Smooth muscle cell (in vitro differentiated cells): Measurements from ENCODE around the gene SUMO3. TPM values are rescaled to one million over a fixed set of nuclear protein-coding genes. Genes with fewer than 3 reads are reported as not detected.

Source experiments
- DNase-seq: peaks from one replicate; lab custom pipeline; 2025; ENCODE audit not compliant: unreplicated experiment; lab: John Stamatoyannopoulos, UW
- H2AFZ ChIP-seq: fragments of 200-600 bp; sonication (generic); 2 replicates; pipeline ENCODE4 v1.6.0; 2016; ENCODE audit warnings: antibody characterized with exemption, low read depth, mild to moderate bottlenecking
- H3F3A ChIP-seq: fragments of 200-600 bp; sonication (generic); 2 replicates; pipeline ENCODE4 v1.6.0; 2017; ENCODE audit warnings: antibody characterized with exemption, low read depth
- H3K27ac ChIP-seq: fragments of 200-600 bp; sonication (generic); 2 replicates; pipeline ENCODE4 v1.5.1; 2016; ENCODE audit warnings: low read depth, mild to moderate bottlenecking
- H3K27me3 ChIP-seq: fragments of 200-600 bp; sonication (generic); 2 replicates; pipeline ENCODE4 v1.6.1; 2016; ENCODE audit warnings: low read depth, mild to moderate bottlenecking
- H3K36me3 ChIP-seq: fragments of 200-600 bp; sonication (generic); 2 replicates; pipeline ENCODE4 v1.5.1; 2016; ENCODE audit warnings: low read depth
- H3K4me1 ChIP-seq: fragments of 200-600 bp; sonication (generic); 2 replicates; pipeline ENCODE4 v1.5.1; 2016; ENCODE audit warnings: low read depth
- H3K4me2 ChIP-seq: fragments of 200-600 bp; sonication (generic); 2 replicates; pipeline ENCODE4 v1.6.0; 2016; ENCODE audit warnings: mild to moderate bottlenecking
- H3K4me3 ChIP-seq: fragments of 200-600 bp; sonication (generic); 2 replicates; pipeline ENCODE4 v1.5.1; 2016; ENCODE audit warnings: mild to moderate bottlenecking
- H3K79me2 ChIP-seq: fragments of 200-600 bp; sonication (generic); 2 replicates; pipeline ENCODE4 v1.6.0; 2016; ENCODE audit warnings: low read depth, mild to moderate bottlenecking
- H3K9ac ChIP-seq: fragments of 200-600 bp; sonication (generic); 2 replicates; pipeline ENCODE4 v1.6.0; 2016; ENCODE audit warnings: low read depth
- H3K9me3 ChIP-seq: fragments of 200-600 bp; sonication (generic); replicated peaks from 2 replicates; pipeline ENCODE4 v1.5.1; 2016; ENCODE audit warnings: low read depth
- H4K20me1 ChIP-seq: fragments of 200-600 bp; sonication (generic); 2 replicates; pipeline ENCODE4 v1.6.0; 2016; ENCODE audit warnings: low read depth
- WGBS: methylation state at CpG from one replicate; pipeline ENCODE4 v1.1.7; 2016; ENCODE audit warnings: low lambda C conversion rate; 5-methylcytosine and 5-hydroxymethylcytosine counted together
- polyA plus RNA-seq: library from polyadenylated mRNA; unstranded; fragments of >200 nt; fragmentation: Nextera tagmentation; extraction: Ambion mirVana; gene quantifications from 2 replicates; pipeline ENCODE4 v1.2.1, GENCODE V29; 2016
- total RNA-seq: library from RNA; depleted of rRNA; stranded (reverse); fragments of >200 nt; gene quantifications from 2 replicates; pipeline ENCODE4 v1.2.3, GENCODE V29; 2014
- TF ChIP-seq, protein P1 (sequence below): fragments of 200-600 bp; sonication (generic); IDR thresholded peaks from 2 replicates; pipeline ENCODE4 v1.5.1; 2017; ENCODE audit warnings: borderline replicate concordance, mild to moderate bottlenecking, antibody characterized with exemption; ENCODE audit not compliant: insufficient read depth, poor library complexity, severe bottlenecking

Gene SUMO3
- total and polyA plus RNA-seq, 2 experiments from 2014 or later = 87.9 to 124 TPM

DNA sequence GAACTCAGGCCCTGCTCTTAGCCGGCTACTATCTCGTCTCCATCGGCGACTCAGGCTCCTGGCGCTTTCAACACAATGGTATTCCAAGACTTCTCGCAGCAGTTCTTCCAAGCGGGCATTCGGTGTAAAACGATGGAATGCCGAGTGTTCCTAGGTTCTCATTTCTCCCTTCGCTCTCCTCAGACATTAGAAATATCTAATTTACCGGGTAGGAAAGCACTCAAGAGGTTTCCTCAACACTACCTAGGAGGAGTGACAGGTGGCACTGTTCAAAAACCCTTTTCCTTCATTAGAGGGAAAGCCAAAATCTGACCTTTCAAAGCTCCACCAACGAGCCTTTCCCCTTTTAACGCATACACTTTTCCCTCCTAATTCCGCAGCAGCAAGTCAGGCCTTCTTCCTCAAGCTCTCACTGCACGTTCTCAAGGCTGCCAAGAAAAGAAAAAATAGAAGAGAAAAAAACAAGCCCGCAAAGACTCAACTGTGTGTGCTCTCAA, 16.8 kb downstream of the SUMO3 start:
- Histone ChIP-seq H3K27ac (peak overlapping the region; percentile 15), H4K20me1 (peaks cover 39% of the 10 kb centered on the region), H3K4me1 (peaks cover 22% of the 10 kb centered on the region), H3K4me3 (peak overlapping the region; percentile 97), H3K9ac (peak overlapping the region; percentile 87), H3K79me2 (peaks cover 58% of the 10 kb centered on the region), H3K27me3 (no peaks in the 10 kb centered on the region), H3K4me2 (peak overlapping the region; percentile 98), H2AFZ (peak overlapping the region; percentile 99), H3F3A (peaks cover 9% of the 10 kb centered on the region), H3K36me3 (peaks cover 3% of the 10 kb centered on the region), H3K9me3 (no peaks in the 10 kb centered on the region)
- no peak for DNase-seq
- TF ChIP-seq, protein P1, sequence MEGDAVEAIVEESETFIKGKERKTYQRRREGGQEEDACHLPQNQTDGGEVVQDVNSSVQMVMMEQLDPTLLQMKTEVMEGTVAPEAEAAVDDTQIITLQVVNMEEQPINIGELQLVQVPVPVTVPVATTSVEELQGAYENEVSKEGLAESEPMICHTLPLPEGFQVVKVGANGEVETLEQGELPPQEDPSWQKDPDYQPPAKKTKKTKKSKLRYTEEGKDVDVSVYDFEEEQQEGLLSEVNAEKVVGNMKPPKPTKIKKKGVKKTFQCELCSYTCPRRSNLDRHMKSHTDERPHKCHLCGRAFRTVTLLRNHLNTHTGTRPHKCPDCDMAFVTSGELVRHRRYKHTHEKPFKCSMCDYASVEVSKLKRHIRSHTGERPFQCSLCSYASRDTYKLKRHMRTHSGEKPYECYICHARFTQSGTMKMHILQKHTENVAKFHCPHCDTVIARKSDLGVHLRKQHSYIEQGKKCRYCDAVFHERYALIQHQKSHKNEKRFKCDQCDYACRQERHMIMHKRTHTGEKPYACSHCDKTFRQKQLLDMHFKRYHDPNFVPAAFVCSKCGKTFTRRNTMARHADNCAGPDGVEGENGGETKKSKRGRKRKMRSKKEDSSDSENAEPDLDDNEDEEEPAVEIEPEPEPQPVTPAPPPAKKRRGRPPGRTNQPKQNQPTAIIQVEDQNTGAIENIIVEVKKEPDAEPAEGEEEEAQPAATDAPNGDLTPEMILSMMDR = no peak
- 3% methylated on average over 17 of the region's 17 CpGs for WGBS

DNA sequence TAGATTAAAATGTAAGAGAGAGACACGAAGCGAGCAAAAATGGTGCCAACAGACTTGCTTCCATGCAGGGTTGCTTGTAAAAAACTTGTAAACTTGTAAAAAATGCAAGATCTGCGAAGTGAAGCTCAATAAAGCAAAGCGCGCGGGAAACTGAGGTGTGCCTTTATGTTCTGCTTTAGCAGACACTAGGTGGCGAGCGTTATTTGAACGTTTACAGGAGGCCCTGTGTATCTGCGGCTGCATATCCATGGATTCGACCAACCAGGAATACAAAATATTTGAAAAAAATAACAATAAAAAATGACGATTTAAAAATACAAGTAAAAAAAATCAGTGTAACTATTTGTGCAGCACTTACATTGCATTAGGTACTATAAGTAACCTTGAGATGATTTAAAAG, 17.8 kb downstream of the SUMO3 start:
- TF ChIP-seq, protein P1 = peak; percentile 33
- H3K79me2 ChIP-seq = peaks cover 67% of the 10 kb centered on the region
- peaks cover 47% of the 10 kb centered on the region for H4K20me1 ChIP-seq
- H2AFZ ChIP-seq = no peak overlapping the region
- WGBS = 53% methylated on average over 12 of the region's 12 CpGs
- peak overlapping the region; percentile 98 for H3K4me2 ChIP-seq
- no peak for DNase-seq
- H3K4me1 ChIP-seq = peaks cover 22% of the 10 kb centered on the region
- H3K27ac ChIP-seq = no peak overlapping the region
- H3K36me3 ChIP-seq = peaks cover 3% of the 10 kb centered on the region
- H3K4me3 ChIP-seq = peak overlapping the region; percentile 97
- H3K9ac ChIP-seq = no peak overlapping the region
- H3F3A ChIP-seq = peaks cover 9% of the 10 kb centered on the region
- H3K9me3 ChIP-seq = no peaks in the 10 kb centered on the region
- H3K27me3 ChIP-seq = no peaks in the 10 kb centered on the region

DNA sequence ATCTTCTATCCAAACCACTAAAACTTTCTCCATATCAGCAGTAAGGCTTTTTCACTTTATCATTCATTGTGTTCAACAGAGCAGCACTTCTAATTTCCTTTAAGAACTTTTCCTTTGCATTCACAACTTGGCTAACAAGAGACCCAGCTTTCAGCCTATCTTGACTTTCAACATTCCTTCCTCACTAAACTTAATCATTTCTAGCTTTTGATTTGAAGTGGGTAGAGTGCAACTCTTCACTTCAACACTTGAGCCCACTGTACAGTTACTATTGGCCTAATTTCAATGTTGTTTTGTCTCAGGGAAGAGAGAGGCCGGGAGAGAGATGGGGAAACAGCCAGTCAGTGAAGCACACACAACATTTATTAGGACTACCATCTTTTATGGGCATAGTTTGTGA, 18.2 kb downstream of the SUMO3 start:
- WGBS = 88% methylated on average over 1 of the region's 1 CpG
- Histone ChIP-seq H3F3A (peaks cover 9% of the 10 kb centered on the region), H2AFZ (no peak overlapping the region), H3K4me2 (peak overlapping the region; percentile 98), H3K27me3 (no peaks in the 10 kb centered on the region), H3K4me3 (no peak overlapping the region), H3K9me3 (no peaks in the 10 kb centered on the region), H3K36me3 (peaks cover 3% of the 10 kb centered on the region), H3K79me2 (peaks cover 71% of the 10 kb centered on the region), H3K9ac (no peak overlapping the region), H3K27ac (no peak overlapping the region), H4K20me1 (peaks cover 47% of the 10 kb centered on the region), H3K4me1 (peaks cover 22% of the 10 kb centered on the region)
- TF ChIP-seq, protein P1 = no peak
- no peak for DNase-seq

DNA sequence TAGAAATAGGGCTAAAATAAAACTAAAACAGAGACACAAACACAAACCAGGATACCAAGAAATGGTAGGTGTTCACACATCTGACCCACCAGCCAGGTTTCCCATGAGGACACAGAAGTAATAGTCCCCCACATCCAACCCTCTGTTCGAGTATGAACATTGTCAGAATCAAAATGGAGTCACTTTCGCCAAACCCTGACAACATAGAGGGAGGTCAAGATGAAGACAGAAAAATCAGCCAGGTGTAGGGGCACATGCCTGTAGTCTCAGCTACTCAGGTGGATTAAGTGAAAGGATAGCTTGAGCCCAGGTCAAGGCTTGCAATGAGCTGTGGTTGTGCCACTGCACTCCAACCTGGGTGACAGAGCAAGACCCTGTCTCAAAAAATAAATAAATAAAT, 20.1 kb downstream of the SUMO3 start:
- peaks cover 20% of the 10 kb centered on the region for H3K4me1 ChIP-seq
- H3K4me2 ChIP-seq = no peak overlapping the region
- peaks cover 63% of the 10 kb centered on the region for H4K20me1 ChIP-seq
- H2AFZ ChIP-seq = no peak overlapping the region
- no peaks in the 10 kb centered on the region for H3K9me3 ChIP-seq
- DNase-seq = no peak
- H3K9ac ChIP-seq = no peak overlapping the region
- no peak overlapping the region for H3K4me3 ChIP-seq
- H3K27ac ChIP-seq = no peak overlapping the region
- H3K36me3 ChIP-seq = peaks cover 3% of the 10 kb centered on the region
- WGBS = 97% methylated on average over 2 of the region's 2 CpGs
- peaks cover 84% of the 10 kb centered on the region for H3K79me2 ChIP-seq
- no peaks in the 10 kb centered on the region for H3K27me3 ChIP-seq
- TF ChIP-seq, protein P1 = no peak
- H3F3A ChIP-seq = no peaks in the 10 kb centered on the region
